NCI-H128 (cell line): ENCODE measurements around the gene NUP205.
"Not testable (repeated sequence)": the region's sequence is repeated elsewhere in the genome, so short reads cannot be mapped to it uniquely, and the experiment has no call there.

ENCODE experiments used
- DNase-seq: peaks from one replicate; lab custom pipeline; 2025; ENCODE audit not compliant: unreplicated experiment; lab: John Stamatoyannopoulos, UW

Gene NUP205

DNA sequence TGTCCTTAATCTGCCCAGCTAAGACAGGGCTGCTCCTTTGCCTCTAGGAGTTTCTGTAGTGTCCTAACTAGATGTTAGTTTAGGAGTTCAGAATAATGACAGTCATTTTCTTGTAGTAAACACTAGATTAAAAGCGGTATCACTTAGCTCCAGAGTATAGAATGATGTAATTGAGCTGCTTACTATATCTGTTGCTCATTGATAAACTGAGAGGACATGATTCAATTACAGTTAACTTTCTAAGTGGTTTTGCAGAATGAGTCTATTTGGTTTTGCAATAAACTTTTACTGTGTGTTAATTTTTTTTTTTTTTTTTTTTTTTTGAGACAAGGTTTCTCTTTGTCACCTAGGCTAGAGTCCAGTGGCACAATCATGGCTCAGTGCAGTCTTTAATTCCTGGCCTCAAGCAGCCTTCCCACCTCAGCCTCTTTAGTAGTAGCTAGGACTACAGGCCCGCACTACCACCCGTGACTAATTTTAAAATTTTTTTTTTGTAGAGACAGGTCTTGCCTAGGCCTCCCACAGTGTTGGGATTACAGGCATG lies 106.4 kb downstream of the NUP205 start:
- no peak for DNase-seq

GRCh38 chr7:135665042-135665441 lies 107.3 kb downstream of the NUP205 start:
- no peak for DNase-seq

DNA sequence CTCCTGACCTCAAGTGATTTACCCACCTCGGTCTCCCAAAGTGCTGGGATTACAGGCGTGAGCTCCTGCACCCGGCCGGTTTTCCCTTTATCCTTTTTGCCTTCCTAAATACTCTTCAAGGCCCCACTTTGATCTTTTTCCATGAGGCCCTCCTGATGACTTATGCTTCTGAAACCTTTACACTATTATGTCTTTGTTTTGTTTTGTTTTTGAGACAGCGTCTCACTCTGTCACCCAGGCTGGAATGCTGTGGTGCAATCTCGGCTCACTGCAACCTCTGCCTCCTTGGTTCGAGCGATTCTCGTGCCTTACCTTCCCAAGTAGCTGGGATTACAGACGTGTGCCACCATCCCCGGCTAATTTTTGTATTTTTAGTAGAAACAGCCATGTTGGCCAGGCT lies 108.4 kb downstream of the NUP205 start:
- no peak for DNase-seq

- no peak for DNase-seq
Observed at GRCh38 chr7:135666846-135667245, 109.1 kb downstream of the NUP205 start.

DNA sequence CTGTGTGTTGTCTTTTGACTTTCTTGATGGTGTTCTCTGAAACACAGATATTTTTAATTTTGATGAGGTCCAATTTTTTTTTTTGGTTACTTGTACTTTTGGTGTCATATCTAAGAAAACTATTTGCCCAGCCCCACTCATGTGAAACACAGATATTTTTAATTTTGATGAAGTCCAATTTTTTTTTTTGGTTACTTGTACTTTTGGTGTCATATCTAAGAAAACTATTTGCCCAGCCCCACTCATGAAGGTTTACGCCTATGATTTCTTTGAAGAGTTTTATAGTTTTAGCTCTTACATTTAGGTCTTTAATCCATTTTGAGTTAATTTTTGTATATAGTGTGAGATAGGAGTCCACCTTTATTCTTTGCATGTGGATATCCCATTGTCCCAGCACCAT lies 109.9 kb downstream of the NUP205 start:
- not testable (repeated sequence) for DNase-seq

DNA sequence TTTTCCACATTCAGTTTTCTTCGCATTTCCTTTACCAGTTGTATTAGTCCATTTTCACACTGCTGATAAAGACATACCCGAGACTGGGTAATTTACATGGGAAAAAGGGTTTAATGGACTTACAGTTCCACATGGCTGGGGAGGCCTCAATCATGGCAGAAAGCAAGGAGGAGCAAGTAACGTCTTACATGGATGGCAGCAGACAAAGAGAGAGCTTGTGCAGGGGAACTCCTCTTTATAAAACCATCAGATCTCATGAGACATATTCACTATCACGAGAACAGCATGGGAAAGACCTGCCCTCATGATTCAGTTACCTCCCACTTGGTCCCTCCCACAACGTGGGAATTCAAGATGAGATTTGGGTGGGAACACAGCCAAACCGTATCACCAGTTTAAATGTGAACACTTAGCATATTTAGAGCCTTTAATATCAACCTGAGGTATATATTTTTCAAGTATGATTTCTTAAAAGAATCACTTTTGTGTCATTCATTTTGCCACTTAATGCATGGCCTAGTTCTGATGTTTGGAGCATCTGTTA lies 111.2 kb downstream of the NUP205 start:
- DNase-seq, result not testable (repeated sequence)

DNA sequence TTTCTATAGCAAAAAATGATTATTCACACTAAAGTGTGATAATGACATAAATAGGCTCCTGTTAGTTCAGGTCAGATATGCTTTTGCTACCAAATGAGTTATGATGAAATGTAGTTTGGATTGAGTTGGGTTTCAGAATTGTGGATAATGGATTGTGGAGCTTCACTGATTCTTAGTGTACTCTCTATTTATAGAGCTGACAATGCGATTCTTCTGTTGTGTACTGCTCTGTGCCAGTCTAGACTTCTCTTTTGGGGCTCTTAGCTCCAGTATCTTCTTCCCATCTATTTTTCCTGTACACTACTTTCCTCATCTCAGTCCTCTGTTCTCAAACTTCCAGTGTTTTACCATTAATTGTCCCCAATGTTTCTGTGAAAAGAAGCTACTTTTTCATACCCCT lies 112.1 kb downstream of the NUP205 start:
- no peak for DNase-seq

DNA sequence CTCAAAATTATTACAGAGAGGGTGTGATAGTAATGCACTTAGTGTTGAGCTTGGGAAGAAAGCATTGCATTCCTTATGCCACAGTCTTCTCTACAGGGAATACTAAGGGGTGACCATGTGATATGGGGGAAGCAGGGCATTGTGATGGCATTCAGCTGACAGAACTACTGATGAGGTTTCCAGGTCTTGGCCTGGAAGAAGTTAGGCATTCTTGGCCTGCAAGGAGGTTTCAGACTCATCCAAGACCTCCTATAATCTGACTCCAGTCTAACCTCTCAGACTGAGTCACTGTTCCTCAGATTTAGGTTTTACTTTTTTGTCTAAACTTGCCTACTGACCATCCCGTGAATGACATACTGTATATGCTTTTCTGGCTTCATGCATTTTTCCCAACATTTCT lies 112.5 kb downstream of the NUP205 start:
- DNase-seq, result no peak

GRCh38 chr7:135672560-135673359 lies 115.0 kb downstream of the NUP205 start:
- DNase-seq, result no peak

DNA sequence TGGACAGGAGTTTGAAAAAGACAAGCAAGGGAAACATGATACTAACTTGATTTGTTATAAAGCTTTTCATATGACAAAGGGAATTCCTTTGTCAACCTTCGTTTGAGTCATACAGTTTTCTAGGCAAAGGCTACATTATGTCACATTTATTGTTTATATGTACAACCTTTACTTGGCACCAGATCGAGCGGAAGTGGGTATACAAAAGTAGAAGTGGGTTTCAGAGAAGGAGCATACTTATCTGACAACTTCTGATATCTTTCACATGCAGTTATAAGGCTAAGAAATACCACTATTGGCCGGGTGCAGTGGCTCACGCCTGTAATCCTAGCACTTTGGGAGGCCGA lies 115.6 kb downstream of the NUP205 start:
- no peak for DNase-seq

GRCh38 chr7:135678612-135679575 lies 121.2 kb downstream of the NUP205 start:
- no peak for DNase-seq

DNA sequence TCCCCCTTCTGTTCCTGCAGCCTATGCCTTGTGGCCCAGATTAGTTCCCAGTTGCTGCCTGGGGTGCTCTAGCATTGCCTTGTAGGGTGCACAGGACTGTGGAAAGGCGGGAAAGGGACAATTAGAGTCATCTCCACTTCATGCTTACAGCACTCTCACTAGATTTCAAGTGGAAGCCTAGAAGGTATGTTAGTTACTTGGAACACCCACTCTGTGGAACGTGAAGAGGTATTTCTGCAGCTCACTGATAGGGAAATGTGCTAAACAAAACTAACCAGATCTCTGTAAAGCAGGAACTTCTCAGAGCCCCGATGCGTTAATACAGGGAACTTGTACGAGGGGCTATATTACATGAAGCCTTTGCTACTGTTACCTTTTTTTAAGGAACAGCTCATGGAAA lies 124.0 kb downstream of the NUP205 start:
- no peak for DNase-seq

GRCh38 chr7:135682191-135682590 lies 124.5 kb downstream of the NUP205 start:
- no peak for DNase-seq

DNA sequence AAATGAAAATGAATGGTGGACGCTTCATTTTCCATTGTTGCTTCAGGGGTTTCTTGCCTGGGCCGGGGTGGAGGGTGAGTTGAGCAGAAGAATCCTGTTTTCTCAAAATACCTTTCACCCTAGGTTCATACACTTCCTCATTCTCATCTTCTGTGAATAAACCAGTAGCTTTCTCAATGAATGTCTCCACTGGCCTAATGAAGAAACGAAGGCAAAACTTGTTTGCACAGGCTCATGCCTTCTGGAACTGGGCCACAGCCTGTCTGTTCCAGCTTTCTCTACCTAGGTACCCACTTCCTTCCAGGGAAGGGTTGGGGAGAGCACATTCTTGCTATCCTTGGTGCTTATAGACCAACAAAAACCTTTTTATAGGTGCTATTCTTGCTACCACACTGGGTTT lies 125.9 kb downstream of the NUP205 start:
- DNase-seq, result no peak

DNA sequence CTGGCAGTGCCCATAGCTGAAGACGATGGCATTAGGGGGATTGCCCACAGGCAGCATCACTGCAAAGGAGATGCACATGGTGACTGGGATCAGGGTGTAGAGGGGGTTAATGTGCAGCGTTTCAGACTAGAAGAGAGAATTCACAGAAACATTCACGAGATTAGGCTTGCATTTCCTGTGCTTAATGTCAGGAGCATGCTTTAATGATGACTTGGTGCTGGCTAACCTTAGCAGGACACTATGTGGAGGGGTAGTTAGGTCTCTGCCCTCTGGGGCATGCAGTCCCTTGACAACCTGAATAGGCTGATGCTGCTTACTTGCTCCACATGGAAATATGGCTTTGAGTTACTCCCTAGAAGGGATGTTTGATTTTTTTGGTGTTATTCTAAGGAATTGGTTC lies 126.4 kb downstream of the NUP205 start:
- no peak for DNase-seq

GRCh38 chr7:135684699-135685098 lies 127.0 kb downstream of the NUP205 start:
- DNase-seq, result no peak

DNA sequence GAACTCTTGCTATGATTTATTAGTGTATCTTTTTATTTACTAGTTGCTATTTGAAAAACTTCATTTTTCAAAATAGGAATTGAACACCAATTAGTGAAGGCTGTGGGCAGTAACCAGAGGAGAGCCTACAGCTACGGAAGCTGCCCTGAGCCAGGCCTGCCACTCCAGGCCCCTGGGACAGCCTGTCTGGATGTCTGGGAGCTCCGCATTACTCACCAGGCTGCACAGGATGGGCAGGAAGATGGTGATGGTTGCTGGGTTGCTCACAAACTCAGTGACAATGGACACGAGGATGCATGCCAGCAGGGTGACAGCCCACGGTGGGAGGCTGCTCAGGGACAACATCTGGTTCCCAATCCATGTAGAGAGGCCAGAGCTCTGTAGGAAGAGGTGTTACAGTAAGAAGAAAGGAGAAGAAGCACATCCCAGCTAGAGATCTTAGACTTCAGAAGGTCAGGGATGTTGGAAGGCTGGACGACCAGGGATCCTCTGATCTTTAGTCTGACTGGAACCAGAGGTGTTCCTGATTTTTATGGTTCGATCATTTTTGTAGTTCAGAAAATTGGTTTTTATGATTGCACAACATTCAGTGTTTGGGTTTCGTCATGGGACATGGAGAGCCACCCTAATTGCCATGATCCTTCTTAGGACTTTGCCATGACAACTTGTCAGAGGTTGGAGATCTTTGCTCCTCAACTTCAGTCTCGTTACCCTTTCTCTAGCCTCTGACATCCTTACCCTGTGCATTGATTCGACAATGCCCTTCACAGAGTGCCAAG lies 127.8 kb downstream of the NUP205 start:
- DNase-seq, result no peak

DNA sequence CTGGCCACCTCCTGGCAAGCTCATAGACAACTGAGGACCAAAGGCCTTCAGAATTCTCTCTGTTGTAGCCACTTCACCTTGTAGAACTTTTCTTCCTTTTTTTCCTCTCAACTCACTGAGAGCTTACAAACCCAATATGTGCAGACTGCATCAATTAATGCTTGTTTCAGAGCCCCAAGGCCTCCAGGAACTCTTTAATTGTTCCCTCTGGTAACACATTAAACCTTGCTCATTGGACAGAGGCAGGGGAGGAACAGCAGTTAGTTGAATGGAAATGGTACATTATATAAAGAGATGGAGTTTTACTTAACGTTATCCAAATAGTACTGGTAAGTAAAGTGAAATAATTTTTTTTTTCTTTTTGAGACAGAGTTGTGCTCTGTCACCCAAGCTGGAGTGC lies 129.7 kb downstream of the NUP205 start:
- no peak for DNase-seq

DNA sequence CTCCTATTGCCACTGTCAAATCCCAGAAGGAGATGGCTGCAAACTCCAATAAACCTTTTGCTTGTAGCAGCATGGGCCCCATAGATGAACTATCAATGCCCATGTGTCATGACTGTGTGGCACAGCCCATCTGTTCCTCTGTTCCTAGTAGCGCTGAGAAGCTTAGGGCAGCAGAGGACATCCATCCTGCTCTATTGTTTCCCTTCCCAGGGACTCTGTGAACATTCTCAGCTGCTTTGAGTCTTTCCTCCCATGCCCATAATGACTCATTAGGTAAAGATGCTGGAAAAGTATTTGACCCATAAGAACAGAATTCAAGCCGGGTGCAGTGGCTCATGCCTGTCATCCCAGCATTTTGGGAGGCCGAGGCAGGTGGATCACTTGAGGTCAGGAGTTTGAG lies 132.8 kb downstream of the NUP205 start:
- no peak for DNase-seq

GRCh38 chr7:135692055-135692454 lies 134.3 kb downstream of the NUP205 start:
- no peak for DNase-seq

- DNase-seq, result not testable (repeated sequence)
Observed at GRCh38 chr7:135692606-135693005, 134.9 kb downstream of the NUP205 start.
